Measurements from ENCODE around the gene KDM3A. TPM values are rescaled to one million over a fixed set of nuclear protein-coding genes. Genes with fewer than 3 reads are reported as not detected.
A peak's percentile ranks its signal among the peaks of the same experiment; 100 is the strongest.

KDM3A gene
- total and polyA plus RNA-seq, 9 of the 15 experiments (the other 6 are each of a cell fraction or from before 2014, with no cell fraction given), result 7.5 to 95.4 (median 24.8) TPM

- TF ChIP-seq ZNF740 (CRISPR knock-in tag; IDR thresholded peaks at IDR 0.05), result no peak
- TF ChIP-seq ZNF740 (tag; IDR thresholded peaks at IDR 0.05), result no peak
- TF ChIP-seq PML (IDR thresholded peaks at IDR 0.05; ENCODE audit: low read length), result 0 out of 2 replicates have a peak, but pooled peaks have one; percentile 40
- no peak for TF ChIP-seq ZC3H11A (IDR thresholded peaks at IDR 0.05; ENCODE audit: low read depth, low read length)
- TF ChIP-seq ZFP36 (IDR thresholded peaks at IDR 0.05; ENCODE audit: low read depth, low read length, partially characterized antibody), result no peak
- TF ChIP-seq GTF2F1 (IDR thresholded peaks at IDR 0.05; ENCODE audit: low read depth, low read length), result no peak
- peak; percentile 40 for TF ChIP-seq TBP (optimal IDR thresholded peaks at IDR 0.05; ENCODE audit: low read depth, low read length)
- peak; percentile 54 for TF ChIP-seq ZBTB40 (IDR thresholded peaks at IDR 0.05)
- no peak for TF ChIP-seq ZBTB40 (CRISPR knock-in tag; IDR thresholded peaks at IDR 0.05)
- TF ChIP-seq ZNF239 (CRISPR knock-in tag; IDR thresholded peaks at IDR 0.05), result no peak
- no peak for TF ChIP-seq FOXA1 (IDR thresholded peaks at IDR 0.05; ENCODE audit: borderline replicate concordance)
- TF ChIP-seq TAF15 (IDR thresholded peaks at IDR 0.05; ENCODE audit: low read depth, low read length), result no peak
- TF ChIP-seq ZNF224 (CRISPR knock-in tag; IDR thresholded peaks at IDR 0.05), result no peak
- no peak for TF ChIP-seq ATF1 (CRISPR knock-in tag; IDR thresholded peaks at IDR 0.05)
- peak; percentile 46; the same call in 1 of the 2 replicates for TF ChIP-seq ATF1 (tag; IDR thresholded peaks at IDR 0.05)
These were observed 891 bp downstream of the KDM3A start (continued) for GRCh38 chr2:86441882-86442641.
